ENCODE results near the gene VPS9D1. TPM values are rescaled to one million over a fixed set of nuclear protein-coding genes. Genes with fewer than 3 reads are reported as not detected.
A peak's percentile ranks its signal among the peaks of the same experiment; 100 is the strongest.
"Not testable (repeated sequence)": the region's sequence is repeated elsewhere in the genome, so short reads cannot be mapped to it uniquely, and the experiment has no call there.

The VPS9D1 gene
- total and polyA plus RNA-seq, 2 donors (not counting 1 experiment from before 2014, with no cell fraction given) = 6.3 to 13.0 TPM

- DNase-seq (ENCODE audit: low read depth in 2 of 2) = no peak
- Histone ChIP-seq H3K27ac (ENCODE audit: insufficient read depth, low read length) (no peak overlapping the region), H3K4me3 (replicated peaks in 1 of 4; ENCODE audit: control extremely low read depth in 1 of 4, insufficient read depth in 1 of 4, low read depth in 3 of 4, low read length in 4 of 4) (no peak overlapping the region), H3K9ac (ENCODE audit: insufficient read depth, low read length) (no peak overlapping the region), H2AFZ (ENCODE audit: low read length) (no peak overlapping the region), H3K4me1 (ENCODE audit: control insufficient read depth, extremely low read depth, insufficient read depth, low read length) (no peaks in the 10 kb centered on the region), H3K4me2 (ENCODE audit: extremely low read depth, insufficient read depth, low read length) (no peak overlapping the region), H4K20me1 (ENCODE audit: control insufficient read depth, extremely low read depth, insufficient read depth, low read length) (no peaks in the 10 kb centered on the region), H3K79me2 (ENCODE audit: control insufficient read depth, insufficient read depth, low read length) (no peaks in the 10 kb centered on the region), H3K36me3 (ENCODE audit: control insufficient read depth, insufficient read depth, low read length) (peaks cover 2% of the 10 kb centered on the region), H3K27me3 (ENCODE audit: control insufficient read depth, insufficient read depth, low read length) (no peaks in the 10 kb centered on the region), H3K9me3 (ENCODE audit: control insufficient read depth, insufficient read depth, low read depth, low read length) (no peaks in the 10 kb centered on the region)
- no peak for TF ChIP-seq CTCF (conservative IDR thresholded peaks at IDR 0.05 in 1 of 2, IDR thresholded peaks at IDR 0.05 in 1 of 2; ENCODE audit: low read depth in 1 of 2, low read length in 2 of 2)
- TF ChIP-seq EZH2 (IDR thresholded peaks at IDR 0.05; ENCODE audit: low read length, missing control alignments) = no peak
Measured at GRCh38 chr16:89667633-89668032, 53.1 kb downstream of the VPS9D1 start.

- H3K4me3 ChIP-seq (replicated peaks in 1 of 4; ENCODE audit: control extremely low read depth in 1 of 4, insufficient read depth in 1 of 4, low read depth in 3 of 4, low read length in 4 of 4); H3K27me3 ChIP-seq (ENCODE audit: control insufficient read depth, insufficient read depth, low read length); H3K79me2 ChIP-seq (ENCODE audit: control insufficient read depth, insufficient read depth, low read length); H3K9ac ChIP-seq (ENCODE audit: insufficient read depth, low read length); H3K4me2 ChIP-seq (ENCODE audit: extremely low read depth, insufficient read depth, low read length); H3K4me1 ChIP-seq (ENCODE audit: control insufficient read depth, extremely low read depth, insufficient read depth, low read length); H3K36me3 ChIP-seq (ENCODE audit: control insufficient read depth, insufficient read depth, low read length); H4K20me1 ChIP-seq (ENCODE audit: control insufficient read depth, extremely low read depth, insufficient read depth, low read length); H3K9me3 ChIP-seq (ENCODE audit: control insufficient read depth, insufficient read depth, low read depth, low read length); H2AFZ ChIP-seq (ENCODE audit: low read length); H3K27ac ChIP-seq (ENCODE audit: insufficient read depth, low read length): not testable (repeated sequence)
- peak; percentile 40 for DNase-seq (ENCODE audit: low read depth in 2 of 2)
- peak; percentile 38 to 47 for TF ChIP-seq CTCF (conservative IDR thresholded peaks at IDR 0.05 in 1 of 2, IDR thresholded peaks at IDR 0.05 in 1 of 2; ENCODE audit: low read depth in 1 of 2, low read length in 2 of 2)
Measured at GRCh38 chr16:89667000-89667399, 53.7 kb downstream of the VPS9D1 start.

- H3K79me2 ChIP-seq (ENCODE audit: control insufficient read depth, insufficient read depth, low read length); H3K9ac ChIP-seq (ENCODE audit: insufficient read depth, low read length); H3K4me1 ChIP-seq (ENCODE audit: control insufficient read depth, extremely low read depth, insufficient read depth, low read length); H4K20me1 ChIP-seq (ENCODE audit: control insufficient read depth, extremely low read depth, insufficient read depth, low read length); H3K4me3 ChIP-seq (replicated peaks in 1 of 4; ENCODE audit: control extremely low read depth in 1 of 4, insufficient read depth in 1 of 4, low read depth in 3 of 4, low read length in 4 of 4); H3K36me3 ChIP-seq (ENCODE audit: control insufficient read depth, insufficient read depth, low read length); H3K9me3 ChIP-seq (ENCODE audit: control insufficient read depth, insufficient read depth, low read depth, low read length); DNase-seq (ENCODE audit: low read depth in 2 of 2); H3K4me2 ChIP-seq (ENCODE audit: extremely low read depth, insufficient read depth, low read length); H3K27ac ChIP-seq (ENCODE audit: insufficient read depth, low read length); H3K27me3 ChIP-seq (ENCODE audit: control insufficient read depth, insufficient read depth, low read length); H2AFZ ChIP-seq (ENCODE audit: low read length): not testable (repeated sequence)
Measured at GRCh38 chr16:89664238-89664637, 56.5 kb downstream of the VPS9D1 start.

GRCh38 chr16:89661215-89661614, 59.5 kb downstream of the VPS9D1 start:
- no peaks in the 10 kb centered on the region for H4K20me1 ChIP-seq (ENCODE audit: control insufficient read depth, extremely low read depth, insufficient read depth, low read length)
- H3K4me2 ChIP-seq (ENCODE audit: extremely low read depth, insufficient read depth, low read length) = no peak overlapping the region
- no peak for TF ChIP-seq EZH2 (IDR thresholded peaks at IDR 0.05; ENCODE audit: low read length, missing control alignments)
- no peak for TF ChIP-seq CTCF (conservative IDR thresholded peaks at IDR 0.05 in 1 of 2, IDR thresholded peaks at IDR 0.05 in 1 of 2; ENCODE audit: low read depth in 1 of 2, low read length in 2 of 2)
- peaks cover 28% of the 10 kb centered on the region for H3K79me2 ChIP-seq (ENCODE audit: control insufficient read depth, insufficient read depth, low read length)
- peaks cover 4% of the 10 kb centered on the region for H3K36me3 ChIP-seq (ENCODE audit: control insufficient read depth, insufficient read depth, low read length)
- no peak overlapping the region for H3K9ac ChIP-seq (ENCODE audit: insufficient read depth, low read length)
- no peaks in the 10 kb centered on the region for H3K27me3 ChIP-seq (ENCODE audit: control insufficient read depth, insufficient read depth, low read length)
- H3K4me3 ChIP-seq (replicated peaks in 1 of 4; ENCODE audit: control extremely low read depth in 1 of 4, insufficient read depth in 1 of 4, low read depth in 3 of 4, low read length in 4 of 4) = no peak overlapping the region
- peaks cover 4% of the 10 kb centered on the region for H3K4me1 ChIP-seq (ENCODE audit: control insufficient read depth, extremely low read depth, insufficient read depth, low read length)
- DNase-seq (ENCODE audit: low read depth in 2 of 2) = no peak
- no peaks in the 10 kb centered on the region for H3K9me3 ChIP-seq (ENCODE audit: control insufficient read depth, insufficient read depth, low read depth, low read length)
- H2AFZ ChIP-seq (ENCODE audit: low read length) = no peak overlapping the region
- H3K27ac ChIP-seq (ENCODE audit: insufficient read depth, low read length) = no peak overlapping the region
